ENCODE data around the gene SELENOO.

SELENOO gene

GRCh38 chr22:50257041-50257440 lies 56.2 kb downstream of the SELENOO start:
- CTCF ChIA-PET, result interaction anchor here (0.9 kb wide), 1 partner anchor 19 kb away, joined by 3 read pairs; no protein-coding TSS in a partner anchor
- no peak for TF ChIP-seq CTCF (IDR thresholded peaks at IDR 0.05; ENCODE audit: control extremely low read depth, extremely low read depth, low read depth, missing control alignments)
- no peak for DNase-seq (ENCODE audit: extremely low spot score)
- POLR2A ChIA-PET, result no interaction called here

- ChIA-PET POLR2A (no interaction called here), CTCF (no interaction called here)
- DNase-seq (ENCODE audit: extremely low spot score), result no peak
- no peak for TF ChIP-seq CTCF (IDR thresholded peaks at IDR 0.05; ENCODE audit: control extremely low read depth, extremely low read depth, low read depth, missing control alignments)
Measured at GRCh38 chr22:50257451-50258360, 56.9 kb downstream of the SELENOO start.

GRCh38 chr22:50258361-50259292 lies 57.8 kb downstream of the SELENOO start:
- no peak for TF ChIP-seq CTCF (IDR thresholded peaks at IDR 0.05; ENCODE audit: control extremely low read depth, extremely low read depth, low read depth, missing control alignments)
- ChIA-PET CTCF (interaction anchor here (0.7 to 1.5 kb wide), 4 partner anchors 18 to 239 kb away, joined by 3 to 4 read pairs (median 3); no protein-coding TSS in a partner anchor), POLR2A (no interaction called here)
- no peak for DNase-seq (ENCODE audit: extremely low spot score)

- POLR2A ChIA-PET, result no interaction called here
- no peak for TF ChIP-seq CTCF (IDR thresholded peaks at IDR 0.05; ENCODE audit: control extremely low read depth, extremely low read depth, low read depth, missing control alignments)
- CTCF ChIA-PET, result interaction anchor here (0.7 to 1.5 kb wide), 4 partner anchors 17 to 238 kb away, joined by 3 to 4 read pairs (median 3); no protein-coding TSS in a partner anchor
- DNase-seq (ENCODE audit: extremely low spot score), result no peak
Measured at GRCh38 chr22:50259302-50259701, 58.5 kb downstream of the SELENOO start.

GRCh38 chr22:50260434-50260800 lies 59.6 kb downstream of the SELENOO start:
- no peak for TF ChIP-seq CTCF (IDR thresholded peaks at IDR 0.05; ENCODE audit: control extremely low read depth, extremely low read depth, low read depth, missing control alignments)
- POLR2A ChIA-PET, result no interaction called here
- CTCF ChIA-PET, result interaction anchor here (1.1 to 7.9 kb wide), 5 partner anchors 7 to 82 kb away, joined by 3 to 64 read pairs (median 3); partner anchors contain the start of gene HDAC10
- no peak for DNase-seq (ENCODE audit: extremely low spot score)
